Measurements from ENCODE around the gene VSIR.

- TF ChIP-seq CTCF (IDR thresholded peaks at IDR 0.05) (no peak), EZH2 (IDR thresholded peaks at IDR 0.05) (no peak), EZH2phosphoT487 (IDR thresholded peaks at IDR 0.05) (no peak)
Measured at GRCh38 chr10:71762324-71762723, 11.0 kb downstream of the VSIR start.

All from neural progenitor cell (in vitro differentiated cells).